ENCODE results near the gene YWHAG. TPM values are rescaled to one million over a fixed set of nuclear protein-coding genes. Genes with fewer than 3 reads are reported as not detected.
"Not testable (repeated sequence)": the region's sequence is repeated elsewhere in the genome, so short reads cannot be mapped to it uniquely, and the experiment has no call there.

YWHAG gene
- total RNA-seq, 1 donor from 2014 or later = 190 TPM

GRCh38 chr7:76337147-76337546, 21.6 kb downstream of the YWHAG start:
- peaks cover 100% of the 10 kb centered on the region for H4K20me1 ChIP-seq (ENCODE audit: low read depth)
- Mint-ChIP-seq H3K4me3 (no peak overlapping the region), H3K9me3 (no peaks in the 10 kb centered on the region), H3K36me3 (peaks cover 33% of the 10 kb centered on the region), H3K4me1 (peaks cover under 1% of the 10 kb centered on the region), H3K27ac (no peak overlapping the region), H3K27me3 (ENCODE audit: insufficient read depth, low read depth) (peaks cover 5% of the 10 kb centered on the region)
- H3K4me2 ChIP-seq = no peak overlapping the region
- peaks cover 8% of the 10 kb centered on the region for H3F3A ChIP-seq (ENCODE audit: low read depth)
- H2AFZ ChIP-seq (replicated peaks) = no peak overlapping the region
- peaks cover 5% of the 10 kb centered on the region for H3K36me3 ChIP-seq
- TF ChIP-seq EZH2 (IDR thresholded peaks at IDR 0.05) (no peak), CTCF (IDR thresholded peaks at IDR 0.05) (no peak), EZH2phosphoT487 (IDR thresholded peaks at IDR 0.05) (no peak)
- H3K79me2 ChIP-seq (ENCODE audit: low read depth) = peaks cover 100% of the 10 kb centered on the region
- H3K27me3 ChIP-seq = no peaks in the 10 kb centered on the region
- DNase-seq (ENCODE audit: low spot score) = no peak
- H3K4me1 ChIP-seq = no peaks in the 10 kb centered on the region
- H3K27ac ChIP-seq = no peak overlapping the region
- no peaks in the 10 kb centered on the region for H3K9me3 ChIP-seq (ENCODE audit: low read depth)
- H3K4me3 ChIP-seq = no peak overlapping the region
- no peak overlapping the region for H3K9ac ChIP-seq

- peaks cover 5% of the 10 kb centered on the region for H3K27me3 Mint-ChIP-seq (ENCODE audit: insufficient read depth, low read depth)
- no peak overlapping the region for H3K27ac Mint-ChIP-seq
- no peaks in the 10 kb centered on the region for H3K27me3 ChIP-seq
- no peaks in the 10 kb centered on the region for H3K4me1 ChIP-seq
- no peaks in the 10 kb centered on the region for H3K9me3 ChIP-seq (ENCODE audit: low read depth)
- H3K27ac ChIP-seq = no peak overlapping the region
- H3K4me3 ChIP-seq = no peak overlapping the region
- DNase-seq (ENCODE audit: low spot score) = no peak
- H3K36me3 Mint-ChIP-seq = peaks cover 29% of the 10 kb centered on the region
- H3K79me2 ChIP-seq (ENCODE audit: low read depth) = peaks cover 100% of the 10 kb centered on the region
- no peak overlapping the region for H2AFZ ChIP-seq (replicated peaks)
- no peak overlapping the region for H3K4me3 Mint-ChIP-seq
- H4K20me1 ChIP-seq (ENCODE audit: low read depth) = peaks cover 100% of the 10 kb centered on the region
- no peak overlapping the region for H3K9ac ChIP-seq
- H3K36me3 ChIP-seq = peaks cover 5% of the 10 kb centered on the region
- TF ChIP-seq CTCF (IDR thresholded peaks at IDR 0.05) (no peak), EZH2phosphoT487 (IDR thresholded peaks at IDR 0.05) (no peak), EZH2 (IDR thresholded peaks at IDR 0.05) (no peak)
- H3F3A ChIP-seq (ENCODE audit: low read depth) = peaks cover 8% of the 10 kb centered on the region
- H3K4me1 Mint-ChIP-seq = no peaks in the 10 kb centered on the region
- no peak overlapping the region for H3K4me2 ChIP-seq
- no peaks in the 10 kb centered on the region for H3K9me3 Mint-ChIP-seq
These were observed 22.7 kb downstream of the YWHAG start for GRCh38 chr7:76336094-76336493.

- not testable (repeated sequence) for H3K4me3 ChIP-seq; H3K4me1 ChIP-seq; H3K4me1 Mint-ChIP-seq; H3K27me3 Mint-ChIP-seq (ENCODE audit: insufficient read depth, low read depth); H3K9me3 ChIP-seq (ENCODE audit: low read depth); H3K27ac Mint-ChIP-seq; H2AFZ ChIP-seq (replicated peaks); DNase-seq (ENCODE audit: low spot score); H3K4me3 Mint-ChIP-seq; H3K4me2 ChIP-seq; H3K27me3 ChIP-seq; H3K36me3 ChIP-seq; H3K9ac ChIP-seq; H3K9me3 Mint-ChIP-seq; H3K27ac ChIP-seq
- peaks cover 30% of the 10 kb centered on the region for H3K36me3 Mint-ChIP-seq
- peaks cover 11% of the 10 kb centered on the region for H3F3A ChIP-seq (ENCODE audit: low read depth)
- H4K20me1 ChIP-seq (ENCODE audit: low read depth) = peaks cover 100% of the 10 kb centered on the region
- peaks cover 100% of the 10 kb centered on the region for H3K79me2 ChIP-seq (ENCODE audit: low read depth)
These were observed 23.4 kb downstream of the YWHAG start for GRCh38 chr7:76335417-76335816.

GRCh38 chr7:76334320-76334967, 24.3 kb downstream of the YWHAG start:
- TF ChIP-seq EZH2phosphoT487 (IDR thresholded peaks at IDR 0.05) (no peak), CTCF (IDR thresholded peaks at IDR 0.05) (no peak), EZH2 (IDR thresholded peaks at IDR 0.05) (no peak)
- DNase-seq (ENCODE audit: low spot score) = no peak
- Histone ChIP-seq H3K9ac (no peak overlapping the region), H3K4me2 (no peak overlapping the region), H3K79me2 (ENCODE audit: low read depth) (peaks cover 100% of the 10 kb centered on the region), H3K36me3 (no peaks in the 10 kb centered on the region), H3K4me3 (no peak overlapping the region), H3K27me3 (no peaks in the 10 kb centered on the region), H3K27ac (no peak overlapping the region), H3K4me1 (no peaks in the 10 kb centered on the region), H3K9me3 (ENCODE audit: low read depth) (no peaks in the 10 kb centered on the region), H3F3A (ENCODE audit: low read depth) (peaks cover 9% of the 10 kb centered on the region), H4K20me1 (ENCODE audit: low read depth) (peaks cover 100% of the 10 kb centered on the region), H2AFZ (replicated peaks) (no peak overlapping the region)
- peaks cover 5% of the 10 kb centered on the region for H3K27me3 Mint-ChIP-seq (ENCODE audit: insufficient read depth, low read depth)
- no peaks in the 10 kb centered on the region for H3K9me3 Mint-ChIP-seq
- peaks cover 29% of the 10 kb centered on the region for H3K36me3 Mint-ChIP-seq
- no peak overlapping the region for H3K27ac Mint-ChIP-seq
- H3K4me1 Mint-ChIP-seq = no peaks in the 10 kb centered on the region
- no peak overlapping the region for H3K4me3 Mint-ChIP-seq

Data from neural progenitor cell (in vitro differentiated cells).